Measurements from ENCODE around the gene TTC23L. TPM values are rescaled to one million over a fixed set of nuclear protein-coding genes. Genes with fewer than 3 reads are reported as not detected.
A peak's percentile ranks its signal among the peaks of the same experiment; 100 is the strongest.

TTC23L gene
- 0.26 TPM in 1 of 2 replicates, not detected in the other for polyA plus RNA-seq (2011; rRNA removed)
- polyA minus RNA-seq (2011; rRNA and poly(A)+ RNA removed), result not detected in 2 replicates

- H3K27me3 ChIP-seq (ENCODE audit: control insufficient read depth, insufficient read depth, low read length), result no peaks in the 10 kb centered on the region
- ChIA-PET POLR2A (no interaction called here), CTCF (interaction anchor here (1.0 to 1.8 kb wide), 4 partner anchors 8 to 353 kb away, joined by 3 to 6 read pairs (median 3); no protein-coding TSS in a partner anchor)
- H3K4me3 ChIP-seq (ENCODE audit: low read depth, low read length), result peak within 1 kb of the TSS; percentile 65
- no peak for TF ChIP-seq CTCF (IDR thresholded peaks at IDR 0.05; ENCODE audit: insufficient read depth, low read depth, low read length)
- no peaks in the 10 kb centered on the region for H3K36me3 ChIP-seq (ENCODE audit: control insufficient read depth, insufficient read depth, low read length)
- peak; percentile 16 for DNase-seq (ENCODE audit: low read depth)
Observed at GRCh38 chr5:34838785-34839714, at the start of gene TTC23L. TSS of gene TTC23L (plus strand) at chr5:34839164. CDS start at chr5:34840672, 1,508 bp downstream.

- CTCF ChIA-PET, result interaction anchor here (0.7 to 1.0 kb wide), 2 partner anchors 12 to 14 kb away, joined by 3 to 5 read pairs; no protein-coding TSS in a partner anchor
- H3K4me3 ChIP-seq (ENCODE audit: low read depth, low read length), result no peak overlapping the region
- no peak for TF ChIP-seq CTCF (IDR thresholded peaks at IDR 0.05; ENCODE audit: insufficient read depth, low read depth, low read length)
- POLR2A ChIA-PET, result no interaction called here
- DNase-seq (ENCODE audit: low read depth), result no peak
- no peaks in the 10 kb centered on the region for H3K27me3 ChIP-seq (ENCODE audit: control insufficient read depth, insufficient read depth, low read length)
- peaks cover 2% of the 10 kb centered on the region; the same call in 1 of the 2 replicates for H3K36me3 ChIP-seq (ENCODE audit: control insufficient read depth, insufficient read depth, low read length)
Observed at GRCh38 chr5:34789639-34790038, 49.3 kb upstream of the TTC23L start.

- Histone ChIP-seq H3K4me3 (ENCODE audit: low read depth, low read length) (no peak overlapping the region), H3K36me3 (ENCODE audit: control insufficient read depth, insufficient read depth, low read length) (peaks cover 3% of the 10 kb centered on the region; the same call in 1 of the 2 replicates), H3K27me3 (ENCODE audit: control insufficient read depth, insufficient read depth, low read length) (no peaks in the 10 kb centered on the region)
- no peak for DNase-seq (ENCODE audit: low read depth)
- TF ChIP-seq CTCF (IDR thresholded peaks at IDR 0.05; ENCODE audit: insufficient read depth, low read depth, low read length), result no peak
- ChIA-PET CTCF (interaction anchor here (0.7 to 1.0 kb wide), 2 partner anchors 12 to 14 kb away, joined by 3 to 5 read pairs; no protein-coding TSS in a partner anchor), POLR2A (no interaction called here)
Observed at GRCh38 chr5:34790069-34790468, 48.9 kb upstream of the TTC23L start.

GRCh38 chr5:34791761-34792244 lies 47.2 kb upstream of the TTC23L start:
- no peaks in the 10 kb centered on the region for H3K27me3 ChIP-seq (ENCODE audit: control insufficient read depth, insufficient read depth, low read length)
- TF ChIP-seq CTCF (IDR thresholded peaks at IDR 0.05; ENCODE audit: insufficient read depth, low read depth, low read length), result no peak
- H3K4me3 ChIP-seq (ENCODE audit: low read depth, low read length), result no peak overlapping the region
- CTCF ChIA-PET, result interaction anchor here (0.9 to 1.1 kb wide), 2 partner anchors 22 to 306 kb away, joined by 3 read pairs; no protein-coding TSS in a partner anchor
- no peak for DNase-seq (ENCODE audit: low read depth)
- POLR2A ChIA-PET, result no interaction called here
- peaks cover 7% of the 10 kb centered on the region for H3K36me3 ChIP-seq (ENCODE audit: control insufficient read depth, insufficient read depth, low read length)
